GM19023 (cell line): ENCODE data around the gene C21orf58.

Experiments used
- ATAC-seq: cut with Tn5 transposase; IDR thresholded peaks from one replicate; pipeline ENCODE4 v1.9.1; 2021; ENCODE audit warnings: mild to moderate bottlenecking, moderate library complexity; ENCODE audit not compliant: unreplicated experiment

C21orf58 gene

DNA sequence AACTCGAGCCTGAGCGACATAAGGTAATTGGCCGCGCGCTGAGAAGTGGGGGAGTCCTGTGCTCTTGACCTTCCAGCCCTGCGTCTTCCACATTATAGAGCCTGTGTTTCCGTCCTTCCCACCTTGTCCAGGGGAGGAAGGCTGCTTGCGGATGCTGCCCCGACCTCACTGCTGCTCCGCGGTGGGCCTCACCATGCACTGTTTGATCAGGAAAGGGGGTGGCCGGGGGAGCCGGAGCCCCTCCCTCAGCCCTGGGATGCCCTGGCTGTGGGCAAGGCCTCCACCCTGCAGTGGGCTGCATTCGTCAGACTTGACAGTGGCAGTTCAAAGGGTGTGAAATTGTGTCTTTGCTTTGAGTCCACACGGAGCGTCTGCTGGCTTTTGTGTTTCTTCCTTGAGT, 30.4 kb upstream of the C21orf58 start:
- ATAC-seq = no peak

DNA sequence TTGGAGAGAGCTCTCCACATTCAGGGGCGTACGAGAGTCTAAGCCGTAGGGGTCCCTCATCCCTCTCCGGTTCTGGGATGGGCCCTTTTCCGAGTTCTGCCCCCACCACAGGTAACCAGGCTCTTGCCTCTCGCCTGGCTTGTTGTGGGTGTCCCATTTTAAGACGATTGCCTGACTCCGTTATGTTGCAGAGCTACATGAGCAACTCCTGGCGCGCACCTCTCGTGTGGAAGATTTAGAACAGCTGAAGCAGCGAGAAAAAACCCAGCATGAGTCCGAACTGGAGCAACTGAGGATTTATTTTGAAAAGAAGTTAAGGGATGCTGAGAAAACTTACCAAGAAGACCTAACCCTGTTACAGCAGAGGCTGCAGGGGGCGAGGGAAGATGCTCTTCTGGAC, 29.2 kb upstream of the C21orf58 start:
- no peak for ATAC-seq

DNA sequence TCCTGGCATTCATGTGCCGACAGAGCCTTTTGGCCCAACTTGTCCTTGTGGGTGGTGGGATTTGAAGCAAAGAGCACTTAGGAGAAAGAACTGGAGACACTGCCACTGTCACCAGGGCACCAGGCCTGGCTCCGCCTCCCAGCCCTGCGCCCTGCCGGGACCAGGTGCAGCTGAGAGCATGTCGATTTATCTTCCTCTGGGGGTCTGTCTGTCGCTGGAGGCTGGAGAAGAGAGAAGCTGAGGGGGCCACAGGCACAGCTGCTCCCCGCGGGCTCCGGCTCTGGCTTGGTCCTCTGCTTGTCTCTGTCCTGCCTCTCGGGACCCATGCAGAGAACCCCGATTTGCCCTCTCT, 28.5 kb upstream of the C21orf58 start:
- ATAC-seq = no peak

DNA sequence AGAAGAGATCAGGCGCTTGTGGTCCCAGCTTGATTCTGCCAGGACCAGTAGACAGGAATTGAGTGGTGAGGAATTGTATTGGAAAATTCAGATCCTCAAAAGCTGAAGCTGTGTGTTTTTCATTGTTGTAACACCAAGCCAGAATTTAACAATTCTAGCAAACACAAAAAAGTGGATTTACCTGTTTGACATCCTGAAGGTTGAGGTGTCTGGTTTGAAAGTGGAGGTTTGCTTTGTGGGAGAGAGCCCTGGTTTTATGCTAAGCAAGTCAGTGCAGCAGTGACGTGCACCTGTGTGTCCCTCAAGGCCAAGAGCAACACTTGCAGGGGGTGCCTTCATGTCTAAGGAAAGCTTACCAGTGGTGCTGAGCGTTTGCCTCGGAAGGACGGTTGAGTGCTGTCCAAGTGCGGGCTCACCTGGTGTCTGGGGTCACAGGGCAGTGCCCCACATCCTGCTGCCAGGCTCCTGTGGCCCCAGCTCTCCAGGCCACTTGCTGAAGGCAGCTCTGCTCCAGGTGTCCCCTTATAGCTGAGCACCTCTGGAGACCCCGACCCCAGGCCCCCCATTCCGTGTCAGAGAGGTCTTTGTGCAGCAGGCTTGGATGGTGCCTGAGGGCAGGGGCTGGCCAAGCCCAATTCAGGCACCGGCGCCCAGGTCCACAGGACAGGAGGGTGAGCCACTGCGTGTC, 27.9 kb upstream of the C21orf58 start:
- ATAC-seq = no peak

DNA sequence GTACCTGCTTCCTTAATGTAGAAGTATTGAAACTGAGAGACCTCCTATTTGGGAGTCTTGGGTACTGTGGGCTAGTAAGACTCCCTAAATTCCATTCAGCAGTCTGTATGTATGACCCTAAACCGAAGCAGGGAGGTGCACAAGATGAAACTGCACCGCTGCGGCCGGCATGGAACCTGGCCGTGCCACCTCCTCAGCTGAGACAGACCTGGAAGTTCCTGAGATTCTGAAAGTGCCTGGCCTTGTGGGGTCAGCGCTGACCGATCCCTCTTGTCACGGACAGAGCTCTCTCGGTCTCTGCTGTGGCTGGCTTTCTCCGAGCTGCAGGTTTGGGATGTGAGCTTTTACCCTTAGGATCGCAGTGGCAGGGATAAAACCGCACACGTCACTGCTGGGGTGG, 27.3 kb upstream of the C21orf58 start:
- no peak for ATAC-seq

DNA sequence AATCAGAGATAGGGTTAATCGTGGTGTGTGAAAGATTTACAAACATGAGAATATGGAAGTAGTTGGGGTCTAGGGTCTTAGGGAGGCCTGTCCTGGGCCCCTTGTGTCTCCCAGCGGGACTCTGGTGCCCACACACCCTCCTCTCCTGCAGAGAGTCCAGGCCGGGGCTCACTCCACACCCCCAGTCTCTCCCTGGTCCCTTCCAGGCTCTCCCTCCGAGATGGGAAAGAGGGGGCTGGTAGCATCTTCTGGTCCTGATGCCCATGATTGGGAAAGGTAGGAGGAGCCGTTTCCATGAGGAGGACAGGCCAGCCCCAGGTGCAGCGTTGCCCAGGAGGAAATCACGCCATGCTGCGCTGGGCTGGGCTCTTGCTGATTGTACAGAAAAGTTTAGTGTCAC, 26.9 kb upstream of the C21orf58 start:
- ATAC-seq = no peak

DNA sequence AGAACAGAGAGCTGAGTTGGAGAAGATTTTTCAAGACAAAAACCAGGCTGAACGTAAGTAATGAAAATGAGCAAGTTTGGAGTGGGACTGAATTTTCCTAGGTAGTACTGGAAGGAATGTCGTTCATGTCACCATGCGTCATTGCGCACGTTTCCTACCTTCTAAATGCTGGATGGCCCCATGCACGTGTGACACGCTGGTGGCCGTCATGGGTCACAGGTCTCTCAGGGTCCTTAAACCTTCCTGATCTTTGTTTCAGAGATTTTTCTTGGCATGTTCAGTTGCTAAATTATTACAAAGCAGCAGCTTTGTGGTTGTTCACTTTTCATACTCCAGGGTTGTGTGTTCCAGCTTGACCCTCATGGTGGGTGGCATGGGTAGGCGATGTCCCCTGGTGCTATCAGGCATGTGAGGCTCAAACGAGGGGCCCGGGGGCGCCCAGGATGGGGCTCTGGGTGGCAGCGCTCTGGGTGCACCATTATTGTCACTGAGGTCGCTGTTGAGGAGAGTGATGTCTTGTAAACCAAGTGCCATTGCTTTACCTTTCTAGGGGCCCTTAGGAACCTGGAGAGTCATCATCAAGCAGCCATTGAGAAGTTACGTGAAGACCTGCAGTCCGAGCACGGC, 25.6 kb upstream of the C21orf58 start:
- ATAC-seq = no peak

DNA sequence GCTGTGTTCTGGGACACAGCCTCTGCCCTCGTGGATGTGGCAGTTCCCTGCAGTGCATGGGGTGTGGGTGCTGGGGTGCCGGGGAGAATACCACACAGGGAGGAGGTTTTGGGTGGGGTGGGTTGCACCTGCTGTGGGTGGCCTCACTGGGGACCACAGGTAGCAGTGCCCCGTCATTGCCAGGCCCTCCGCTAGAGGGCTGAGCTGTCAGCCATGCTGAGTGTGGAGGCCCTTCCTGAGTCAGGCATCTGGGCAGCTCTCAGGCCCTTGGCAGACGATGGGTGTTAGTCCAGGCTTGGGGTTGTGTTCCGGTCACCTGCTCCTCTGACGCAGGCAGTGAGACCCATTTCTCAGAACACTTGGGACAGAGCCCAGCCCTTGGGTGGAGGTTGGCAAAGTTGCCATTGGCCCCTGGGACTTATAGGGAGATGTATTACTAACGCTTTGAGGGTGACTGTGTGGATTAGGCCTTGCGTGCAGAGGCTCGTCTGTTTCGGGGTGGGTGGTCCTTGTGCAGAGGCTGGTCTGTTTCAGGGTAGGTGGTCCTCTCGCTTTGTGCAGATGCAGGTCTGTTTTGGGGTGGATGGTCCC, 24.2 kb upstream of the C21orf58 start:
- no peak for ATAC-seq

DNA sequence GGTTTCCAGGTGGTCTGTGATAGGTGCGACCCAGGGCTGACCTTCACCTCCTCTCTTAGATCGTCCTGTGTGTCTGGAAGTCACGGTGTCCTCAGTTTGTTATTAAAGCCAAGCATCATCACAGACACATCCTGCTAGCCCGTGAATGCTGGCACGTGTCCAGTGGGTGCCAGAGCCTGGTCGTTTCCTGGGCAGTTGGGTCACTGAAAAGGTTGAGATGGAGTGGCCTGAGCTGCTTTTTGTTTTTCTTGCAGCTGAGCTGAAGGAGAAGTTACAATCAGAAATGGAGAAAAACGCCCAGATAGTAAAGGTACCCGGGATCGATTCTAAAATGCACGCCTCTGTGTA, 23.5 kb upstream of the C21orf58 start:
- ATAC-seq = no peak

DNA sequence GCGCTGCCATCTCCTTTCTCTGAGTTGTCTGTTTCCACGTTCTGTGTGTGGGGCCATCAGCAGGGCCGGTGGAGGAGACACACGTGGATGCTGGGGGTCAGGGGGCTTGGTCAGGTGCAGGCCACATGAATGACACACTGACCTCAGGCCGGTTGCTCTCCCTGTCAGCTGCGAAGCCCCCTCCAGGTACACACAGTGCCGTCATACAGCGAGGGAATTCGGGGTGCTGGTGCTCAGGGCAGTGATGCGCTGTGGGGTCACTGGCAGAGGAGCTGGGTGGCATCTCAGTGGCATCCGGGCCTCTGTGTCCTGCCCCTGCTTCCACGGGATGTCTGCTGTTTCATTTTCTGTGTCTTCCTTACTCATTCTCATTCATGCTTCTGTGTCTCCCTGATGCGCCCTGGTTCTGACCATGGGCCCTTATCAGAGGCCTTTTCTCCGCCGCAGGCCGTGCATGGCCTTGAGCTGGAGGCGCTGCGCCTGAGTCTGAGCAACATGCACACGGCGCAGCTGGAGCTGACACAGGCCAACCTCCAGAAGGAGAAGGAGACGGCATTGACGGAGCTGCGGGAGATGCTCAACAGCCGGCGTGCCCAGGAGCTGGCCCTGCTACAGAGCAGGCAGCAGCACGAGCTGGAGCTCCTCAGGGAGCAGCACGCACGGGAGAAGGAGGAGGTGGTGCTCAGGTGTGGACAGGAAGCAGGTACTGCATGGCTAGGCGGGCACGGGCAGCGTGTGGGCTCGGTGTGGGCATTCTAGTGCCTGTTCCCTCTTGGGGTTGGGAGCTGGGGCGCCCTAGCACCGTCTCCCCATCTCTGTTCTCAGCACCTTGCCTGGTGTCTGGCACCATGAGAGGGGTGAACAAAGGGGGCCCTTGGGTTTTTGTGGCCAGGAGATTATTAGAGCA, 22.9 kb upstream of the C21orf58 start:
- no peak for ATAC-seq

DNA sequence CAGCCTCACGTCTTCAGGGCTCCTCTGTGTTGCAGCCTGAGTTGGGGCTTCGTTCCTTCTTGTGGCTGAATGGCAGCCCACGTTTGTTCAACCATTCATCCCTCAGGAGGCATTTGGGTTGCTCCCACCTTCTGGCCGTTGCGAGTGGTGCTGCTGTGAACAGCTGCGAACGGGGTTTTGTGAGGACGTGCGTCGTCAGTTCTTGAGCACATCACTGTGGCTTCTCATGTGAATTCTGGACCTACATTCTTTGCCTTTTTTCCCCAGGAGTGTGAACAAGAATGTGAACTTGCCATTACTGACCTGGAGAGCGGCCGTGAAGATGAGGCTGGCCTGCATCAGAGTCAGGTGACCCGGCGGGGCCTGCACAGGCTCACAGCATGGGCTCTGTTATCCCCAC, 22.2 kb upstream of the C21orf58 start:
- no peak for ATAC-seq

DNA sequence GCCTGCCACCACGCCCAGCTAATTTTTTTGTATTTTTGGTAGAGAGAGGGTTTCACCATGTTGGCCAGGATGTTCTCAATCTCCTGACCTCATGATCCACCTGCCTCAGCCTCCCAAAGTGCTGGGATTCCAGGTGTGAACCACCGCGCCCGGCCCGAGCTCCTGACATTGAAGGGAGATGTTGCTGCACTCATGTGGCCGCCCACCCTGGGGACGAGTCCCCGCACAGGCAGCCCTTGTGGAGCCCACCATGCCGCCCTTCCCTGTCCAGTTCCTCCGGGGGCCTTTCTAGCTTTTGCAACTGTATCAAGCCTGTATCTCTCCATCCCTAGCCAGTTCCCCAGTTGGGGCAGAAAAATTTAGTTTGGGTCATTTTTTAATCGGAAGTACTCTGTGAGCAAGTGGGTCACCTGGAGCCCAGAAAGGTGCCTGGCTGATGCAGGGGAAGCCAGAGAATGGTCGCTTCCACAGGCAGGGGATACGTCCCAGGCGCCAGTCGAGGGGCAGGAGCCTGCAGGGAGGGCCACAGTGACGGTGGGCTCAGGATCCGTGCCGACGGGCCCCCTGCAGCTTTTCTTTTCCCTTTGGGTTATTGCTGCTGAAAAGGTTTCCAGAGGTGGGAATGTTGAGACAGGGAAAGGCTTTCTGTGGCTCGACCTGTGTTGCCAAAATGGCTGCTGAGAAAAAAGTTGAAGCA, 20.7 kb upstream of the C21orf58 start:
- no peak for ATAC-seq

DNA sequence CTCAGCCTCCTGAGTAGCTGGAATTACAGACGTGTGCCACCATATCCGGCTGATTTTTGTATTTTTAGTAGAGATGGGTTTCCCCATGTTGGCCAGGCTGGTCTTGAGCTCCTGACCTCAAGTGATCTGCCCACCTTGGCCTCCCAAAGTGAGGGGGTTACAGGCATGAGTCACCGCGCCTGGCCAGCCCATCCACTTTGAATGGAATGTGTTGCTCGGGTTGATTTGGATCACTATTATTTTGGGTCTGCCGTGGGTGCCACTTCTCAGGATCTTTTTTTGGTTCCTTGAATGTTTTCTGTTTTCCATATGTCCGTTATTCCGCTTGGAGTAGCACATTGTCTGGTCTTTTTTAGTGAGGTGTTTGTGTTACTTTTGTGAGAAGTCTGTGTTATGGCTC, 17.3 kb upstream of the C21orf58 start:
- ATAC-seq = no peak

DNA sequence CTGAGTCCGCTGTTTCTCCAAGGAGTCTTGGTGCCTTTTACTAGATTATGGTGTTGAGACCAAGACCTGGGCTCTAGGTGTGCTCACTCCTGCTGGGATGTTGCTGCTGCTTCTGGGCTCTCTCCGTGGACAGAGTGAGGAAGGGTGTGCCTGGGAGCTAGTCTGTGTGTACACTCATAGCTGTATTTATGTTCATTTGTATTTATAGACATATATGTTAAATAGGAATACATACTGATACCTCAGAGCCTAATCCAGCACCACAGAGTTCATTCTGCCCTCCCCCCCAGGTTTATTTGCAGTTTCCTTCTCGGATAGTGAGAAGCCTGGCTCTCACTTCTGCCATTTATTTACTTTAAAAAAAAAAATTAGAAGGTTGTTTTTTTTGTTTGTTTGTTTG, 12.9 kb upstream of the C21orf58 start:
- no peak for ATAC-seq

DNA sequence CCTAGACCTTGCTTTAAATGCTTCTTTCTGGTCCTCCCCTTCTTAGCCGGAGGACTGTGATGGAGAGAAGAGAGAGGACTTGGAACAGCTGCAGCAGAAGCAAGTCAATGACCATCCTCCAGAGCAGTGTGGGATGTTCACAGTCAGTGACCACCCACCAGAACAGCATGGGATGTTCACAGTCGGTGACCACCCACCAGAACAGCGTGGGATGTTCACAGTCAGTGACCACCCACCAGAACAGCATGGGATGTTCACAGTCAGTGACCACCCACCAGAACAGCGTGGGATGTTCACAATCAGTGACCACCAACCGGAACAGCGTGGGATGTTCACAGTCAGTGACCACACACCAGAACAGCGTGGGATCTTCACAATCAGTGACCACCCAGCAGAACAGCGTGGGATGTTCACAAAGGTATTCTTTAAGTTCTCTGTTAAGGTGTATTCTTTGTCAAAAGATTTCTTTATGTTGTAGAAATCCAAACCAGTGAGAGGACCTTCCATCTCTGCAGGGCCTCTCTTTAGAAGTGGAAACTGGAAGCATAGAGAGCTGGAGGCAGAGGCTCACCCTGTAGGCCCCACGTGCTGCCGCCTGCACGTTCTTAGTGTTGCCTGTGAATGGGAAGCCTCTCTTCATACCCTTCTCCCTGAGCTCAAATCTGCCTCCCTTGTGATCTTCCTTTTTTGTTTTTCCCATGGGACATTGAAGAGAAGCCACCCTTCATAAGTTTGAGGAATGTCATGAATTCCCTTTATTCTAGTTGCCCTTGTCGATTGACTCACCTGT, 10.9 kb upstream of the C21orf58 start:
- ATAC-seq = no peak

DNA sequence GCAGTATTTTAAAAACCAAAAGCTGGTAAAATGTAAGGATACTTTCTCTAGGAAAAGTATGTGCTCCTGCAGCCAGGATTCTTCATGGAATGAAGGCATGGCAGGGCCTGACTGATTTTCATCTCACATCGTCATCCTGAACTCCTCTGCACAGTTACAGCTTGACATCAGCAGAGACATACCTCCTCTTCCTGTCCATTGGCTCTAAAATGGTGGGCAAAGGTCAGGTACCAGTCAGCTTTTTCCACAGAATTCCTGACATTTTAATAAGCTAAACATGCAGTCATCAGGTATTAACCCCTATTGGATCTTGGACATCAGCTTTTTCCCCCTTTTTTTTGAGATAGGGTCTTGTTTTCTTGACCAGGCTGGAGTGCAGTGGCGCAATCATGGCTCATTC, 6.1 kb upstream of the C21orf58 start:
- no peak for ATAC-seq

DNA sequence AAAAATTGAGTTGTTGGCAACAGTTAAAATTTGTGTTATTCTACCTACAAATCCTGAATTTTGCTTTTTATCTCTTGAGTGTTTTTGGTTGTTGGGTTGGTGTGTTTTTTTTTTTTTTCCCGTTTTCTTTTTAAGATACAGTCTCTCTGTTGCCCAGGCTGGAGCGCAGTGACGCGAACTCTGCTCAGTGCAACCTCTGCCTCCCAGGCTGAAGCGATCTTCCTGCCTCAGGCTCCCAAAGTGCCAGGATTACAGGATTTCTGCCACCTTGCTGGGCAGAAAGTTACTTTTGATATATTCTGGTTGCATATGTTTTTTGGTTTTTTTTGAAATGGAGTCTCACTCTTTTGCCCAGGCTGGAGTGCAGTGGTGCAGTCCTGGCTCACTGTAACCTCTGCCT, 4.5 kb upstream of the C21orf58 start:
- no peak for ATAC-seq

DNA sequence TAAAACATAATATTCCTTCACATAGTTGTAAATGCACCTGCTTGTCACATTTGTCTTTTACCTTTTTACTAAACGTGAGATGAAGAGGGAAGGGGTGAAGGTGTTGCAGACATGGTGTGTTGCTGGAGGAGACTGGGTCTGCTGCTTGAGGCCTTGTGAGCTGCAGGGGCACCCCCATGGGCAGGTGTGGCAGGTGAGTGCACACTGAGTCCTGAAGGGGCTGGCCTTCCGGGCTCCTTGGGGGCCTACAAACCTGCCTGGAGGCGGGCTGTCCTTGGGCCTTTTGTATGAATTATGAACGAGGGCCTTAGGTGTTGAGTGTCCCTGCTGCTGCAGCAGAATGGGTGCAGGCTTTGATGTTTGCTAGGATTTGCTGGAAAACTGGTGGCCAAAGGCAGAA, 4.0 kb upstream of the C21orf58 start:
- ATAC-seq = no peak

DNA sequence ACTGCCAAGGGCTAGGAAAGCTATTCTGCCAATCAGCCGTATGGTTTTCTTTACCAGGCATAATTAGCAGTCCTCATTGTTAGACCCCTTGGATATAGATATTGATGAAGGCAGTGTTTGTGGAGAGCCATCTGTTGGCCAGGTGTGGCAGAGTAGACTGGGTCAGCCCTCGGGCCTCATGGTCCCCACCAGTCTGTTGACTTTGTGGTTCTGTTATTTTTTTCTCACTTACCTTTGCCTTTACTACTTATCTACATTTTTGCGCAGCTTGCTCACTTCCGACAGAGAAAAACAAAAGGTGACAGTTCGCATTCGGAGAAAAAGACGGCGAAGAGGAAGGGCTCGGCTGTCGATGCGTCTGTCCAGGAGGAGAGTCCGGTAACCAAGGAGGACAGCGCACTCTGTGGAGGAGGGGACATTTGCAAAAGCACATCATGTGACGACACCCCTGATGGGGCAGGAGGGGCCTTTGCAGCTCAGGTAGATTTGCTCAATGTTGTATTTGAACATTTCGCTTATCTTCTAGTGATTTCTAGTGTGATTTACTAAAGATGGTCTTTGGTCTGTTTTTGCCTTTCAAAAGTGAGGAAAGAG, 2.5 kb upstream of the C21orf58 start:
- ATAC-seq = no peak
